Heart right ventricle (tissue), 16 donors: Measurements from ENCODE around the gene DNPH1. TPM values are rescaled to one million over a fixed set of nuclear protein-coding genes. Genes with fewer than 3 reads are reported as not detected.

Experiments
- ATAC-seq, 8 donors: fragments of 200-7000 bp; cut with Tn5 transposase; one replicate each; pipeline ENCODE4 v1.9.1; 2020; ENCODE audit warnings: mild to moderate bottlenecking in 8 of 8, moderate library complexity in 8 of 8, moderate number of reproducible peaks in 1 of 8
- DNase-seq, 2 donors: peaks; one replicate each; pipeline ENCODE4 v3.0.0-alpha.2; 2020
- H3K27ac ChIP-seq, 10 donors: fragments of 200-600 bp; sonication (generic) in 2 of 10; one replicate each; pipeline versions ENCODE4 v1.5.0 to v1.8.0; 2020 to 2022; ENCODE audit warnings: mild to moderate bottlenecking in 3 of 10
- H3K27me3 ChIP-seq, 7 donors: fragments of 200-600 bp; one replicate each; pipeline ENCODE4 v1.8.0; 2021 to 2022; ENCODE audit warnings: mild to moderate bottlenecking in 2 of 7
- H3K36me3 ChIP-seq, 9 donors: fragments of 200-600 bp; sonication (generic) in 1 of 9; one replicate each; pipeline versions ENCODE4 v1.5.0 to v1.8.0; 2020 to 2022; ENCODE audit warnings: mild to moderate bottlenecking in 2 of 9
- H3K4me1 ChIP-seq, 9 donors: fragments of 200-600 bp; sonication (generic) in 1 of 9; one replicate each; pipeline versions ENCODE4 v1.5.0 to v1.8.0; 2020 to 2022; ENCODE audit warnings: mild to moderate bottlenecking in 4 of 9
- H3K4me3 ChIP-seq, 10 donors: fragments of 200-600 bp; sonication (generic) in 2 of 10; one replicate each; pipeline versions ENCODE4 v1.5.0 to v1.8.0; 2020 to 2022; ENCODE audit warnings: mild to moderate bottlenecking in 7 of 10, moderate library complexity in 2 of 10
- H3K9me3 ChIP-seq, 11 donors: fragments of 200-600 bp in 10 of 11; sonication (generic) in 2 of 11; one replicate each; pipeline versions ENCODE4 v1.5.0 to v1.8.0; 2013 to 2022; ENCODE audit warnings: mild to moderate bottlenecking in 2 of 11, control low read depth in 1 of 11, moderate library complexity in 1 of 11
- WGBS, 2 donors: extraction: QIAGEN DNeasy Blood & Tissue Kit; methylation state at CpG; one replicate each; pipeline ENCODE4 v1.1.7; 2013; ENCODE audit warnings: inconsistent platforms in 1 of 2; 5-methylcytosine and 5-hydroxymethylcytosine counted together
- intact Hi-C, 10 donors: fragments of 100-400 bp; cut with DNase I; formaldehyde crosslinking; loops; one replicate each; pipeline versions ENCODE4 v1.11.1 to v1.14.2; 2022
- polyA plus RNA-seq, 2 donors: library from polyadenylated mRNA; stranded (reverse); fragments of 200-250 nt; gene quantifications; one replicate each; pipeline ENCODE4 v1.2.3, GENCODE V29; 2013
- total RNA-seq, 10 donors: library from RNA; stranded (reverse); fragmentation: NEBNext Ultra II Directional in 3 of 10; extraction: Animal tissue kit (Norgen Biotek cat#: 25700) in 3 of 10; gene quantifications; one replicate each; pipeline versions ENCODE4 v1.2.1 to v1.2.4, GENCODE V29; 2021 to 2023
- TF ChIP-seq, protein P1 (sequence below), 9 donors: fragments of 200-600 bp; sonication (generic) in 2 of 9; IDR thresholded peaks; one replicate each; pipeline versions ENCODE4 v1.5.0 to v1.8.0; 2021 to 2022; ENCODE audit warnings: antibody characterized with exemption in 9 of 9, mild to moderate bottlenecking in 5 of 9, moderate library complexity in 1 of 9
- donor health status: Arrhythmogenic right ventricular cardiomyopathy.
- donor health status: ischemic (EF 13 %, LVEDD 7.1; RV severe dilation, severe dysfunction).
- donor health status: healthy with polysubstance abuse.
- donor health status: DM: no; HTN: yes; CAD: no.
- donor health status: DM: no; HTN: no; CAD: no.
- donor health status: ischemic (EF 25% LVEDD 6.9; RV normal size, moderate dysfunction).
- donor health status: ischemic (EF 25% LVEDD 5.7; RV mildly dilated, moderate dysfunction).
- donor health status: healthy.
- donor health status: DM: yes; HTN: yes; CAD: no.
- donor health status: Ischemic cardiomyopathy.
- donor health status: ischemic (EF 35%, LVEDD 5.7; RV mildly dilated, moderate dysfunction).
- donor health status: nonischemic (EF 11% LVEDD 7.7; RV severe dilation, severe dysfunction).
- donor health status: DM: yes; HTN: yes; CAD: no.
- donor health status: PGD.
- donor health status: ischemic (EF 29% LVEDD 5.4; RV normal size, mild dysfunction).
- donor health status: nonischemic (EF 23%, LVEDD 6.1; RV moderate dilation, normal function).

The DNPH1 gene
- total and polyA plus RNA-seq, 12 donors: 16.0 to 51.3 (median 26.2) TPM

DNA sequence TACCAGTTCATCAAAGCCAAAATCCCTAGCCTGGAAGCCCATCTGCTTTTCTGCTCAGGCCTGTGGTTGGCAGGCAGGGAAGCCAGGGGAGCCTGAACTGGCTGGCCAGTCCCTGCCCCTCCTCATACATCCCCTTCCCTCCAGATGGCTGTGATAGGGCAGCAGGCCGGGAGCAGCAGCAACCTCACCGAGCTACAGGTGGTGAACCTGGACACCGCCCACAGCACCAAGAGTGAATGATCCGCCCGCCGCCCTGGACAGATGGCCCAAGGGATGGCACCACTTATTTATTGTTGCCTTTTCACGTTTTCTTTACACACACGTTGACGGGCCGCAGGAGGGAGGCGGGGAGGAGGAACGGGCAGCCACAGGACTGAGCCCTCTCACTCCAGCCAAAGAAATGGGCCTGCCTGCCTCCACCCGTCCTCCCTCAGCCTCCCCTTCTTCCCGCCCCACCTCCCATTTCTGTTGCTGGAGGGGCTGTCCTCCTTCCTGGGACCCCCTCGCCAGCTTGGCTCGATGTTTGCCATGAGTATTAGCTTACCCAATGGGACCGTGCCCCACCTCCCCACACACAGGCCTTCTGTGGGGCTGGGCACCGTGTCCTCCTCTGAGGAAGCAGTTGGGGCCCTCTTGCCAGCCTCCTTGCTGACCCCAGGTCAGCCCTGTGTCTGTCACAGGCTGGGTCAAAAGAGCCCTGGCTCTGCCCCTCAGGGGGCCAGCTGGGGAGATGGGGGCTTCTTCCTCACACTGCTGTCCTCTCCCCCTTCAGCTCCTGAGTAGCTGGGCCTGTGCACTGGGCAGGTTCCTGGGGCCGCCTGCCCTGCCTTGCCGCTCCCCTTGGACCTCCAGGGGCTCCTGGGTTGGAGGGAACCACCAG lies 50.1 kb downstream of the DNPH1 start:
- no peak for DNase-seq
- peaks cover 4 to 69% (median 35%) of the 10 kb centered on the region in 9 donors for H3K36me3 ChIP-seq
- no peak overlapping the region for H3K27ac ChIP-seq
- no peak overlapping the region for H3K4me3 ChIP-seq
- no peak for ATAC-seq
- no peaks in the 10 kb centered on the region for H3K9me3 ChIP-seq
- intact Hi-C loops: no loop called here
- peaks cover 8 to 53% (median 32%) of the 10 kb centered on the region in 9 donors for H3K4me1 ChIP-seq
- 88 to 90% methylated on average over 20 of the region's 20 CpGs for WGBS, 2 donors
- H3K27me3 ChIP-seq: no peaks in the 10 kb centered on the region
- TF ChIP-seq, protein P1, sequence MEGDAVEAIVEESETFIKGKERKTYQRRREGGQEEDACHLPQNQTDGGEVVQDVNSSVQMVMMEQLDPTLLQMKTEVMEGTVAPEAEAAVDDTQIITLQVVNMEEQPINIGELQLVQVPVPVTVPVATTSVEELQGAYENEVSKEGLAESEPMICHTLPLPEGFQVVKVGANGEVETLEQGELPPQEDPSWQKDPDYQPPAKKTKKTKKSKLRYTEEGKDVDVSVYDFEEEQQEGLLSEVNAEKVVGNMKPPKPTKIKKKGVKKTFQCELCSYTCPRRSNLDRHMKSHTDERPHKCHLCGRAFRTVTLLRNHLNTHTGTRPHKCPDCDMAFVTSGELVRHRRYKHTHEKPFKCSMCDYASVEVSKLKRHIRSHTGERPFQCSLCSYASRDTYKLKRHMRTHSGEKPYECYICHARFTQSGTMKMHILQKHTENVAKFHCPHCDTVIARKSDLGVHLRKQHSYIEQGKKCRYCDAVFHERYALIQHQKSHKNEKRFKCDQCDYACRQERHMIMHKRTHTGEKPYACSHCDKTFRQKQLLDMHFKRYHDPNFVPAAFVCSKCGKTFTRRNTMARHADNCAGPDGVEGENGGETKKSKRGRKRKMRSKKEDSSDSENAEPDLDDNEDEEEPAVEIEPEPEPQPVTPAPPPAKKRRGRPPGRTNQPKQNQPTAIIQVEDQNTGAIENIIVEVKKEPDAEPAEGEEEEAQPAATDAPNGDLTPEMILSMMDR (IDR thresholded peaks at IDR 0.05): no peak

DNA sequence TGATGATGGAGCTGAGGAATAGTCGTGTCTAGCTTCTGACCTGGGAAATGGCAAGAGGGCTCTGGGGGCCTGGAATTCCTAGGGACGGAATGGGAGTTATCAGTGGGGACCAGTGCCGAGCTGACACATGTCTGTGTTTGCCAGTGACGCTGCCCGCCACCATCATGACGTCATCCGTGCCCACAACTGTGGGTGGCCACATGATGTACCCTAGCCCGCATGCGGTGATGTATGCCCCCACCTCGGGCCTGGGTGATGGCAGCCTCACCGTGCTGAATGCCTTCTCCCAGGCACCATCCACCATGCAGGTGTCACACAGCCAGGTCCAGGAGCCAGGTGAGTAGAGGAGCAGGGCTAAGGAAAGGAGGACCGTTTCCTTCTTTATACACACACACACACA lies 51.1 kb downstream of the DNPH1 start:
- 77 to 84% methylated on average over 12 of the region's 12 CpGs for WGBS, 2 donors
- H3K36me3 ChIP-seq: peaks cover 4 to 65% (median 35%) of the 10 kb centered on the region in 9 donors
- ATAC-seq (no peak), DNase-seq (no peak)
- H3K27ac ChIP-seq: no peak overlapping the region
- TF ChIP-seq, protein P1 (IDR thresholded peaks at IDR 0.05): no peak
- intact Hi-C loops: no loop called here
- H3K9me3 ChIP-seq: no peaks in the 10 kb centered on the region
- H3K4me1 ChIP-seq: peaks cover 18 to 53% (median 39%) of the 10 kb centered on the region in 9 donors
- no peak overlapping the region for H3K4me3 ChIP-seq
- H3K27me3 ChIP-seq: no peaks in the 10 kb centered on the region

DNA sequence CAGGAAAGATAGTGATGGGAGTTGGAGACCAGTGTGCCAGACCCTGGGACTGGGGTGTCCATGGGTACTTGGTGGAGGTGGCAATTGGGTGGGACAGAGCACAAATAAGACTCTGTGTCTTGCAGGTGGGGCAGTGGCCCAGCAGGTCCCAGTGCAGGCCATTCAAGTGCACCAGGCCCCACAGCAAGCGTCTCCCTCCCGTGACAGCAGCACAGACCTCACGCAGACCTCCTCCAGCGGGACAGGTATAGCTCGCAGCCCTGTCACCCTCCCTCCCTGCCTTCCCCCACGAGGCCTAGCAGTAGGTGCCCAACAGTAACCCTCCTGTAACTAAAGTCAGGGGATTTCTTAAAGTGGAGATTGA lies 52.9 kb downstream of the DNPH1 start:
- ATAC-seq (no peak), DNase-seq (no peak)
- Histone ChIP-seq H3K4me1 (peaks cover 19 to 49% (median 36%) of the 10 kb centered on the region in 9 donors), H3K36me3 (peaks cover 4 to 65% (median 35%) of the 10 kb centered on the region in 9 donors), H3K4me3 (no peak overlapping the region), H3K27ac (peak overlapping the region in 5 of 10 donors; percentile 13 to 98 (median 51)), H3K9me3 (no peaks in the 10 kb centered on the region), H3K27me3 (no peaks in the 10 kb centered on the region)
- TF ChIP-seq, protein P1 (IDR thresholded peaks at IDR 0.05): no peak
- WGBS, 2 donors: 91 to 92% methylated on average over 6 of the region's 6 CpGs
- intact Hi-C loops: no loop called here

DNA sequence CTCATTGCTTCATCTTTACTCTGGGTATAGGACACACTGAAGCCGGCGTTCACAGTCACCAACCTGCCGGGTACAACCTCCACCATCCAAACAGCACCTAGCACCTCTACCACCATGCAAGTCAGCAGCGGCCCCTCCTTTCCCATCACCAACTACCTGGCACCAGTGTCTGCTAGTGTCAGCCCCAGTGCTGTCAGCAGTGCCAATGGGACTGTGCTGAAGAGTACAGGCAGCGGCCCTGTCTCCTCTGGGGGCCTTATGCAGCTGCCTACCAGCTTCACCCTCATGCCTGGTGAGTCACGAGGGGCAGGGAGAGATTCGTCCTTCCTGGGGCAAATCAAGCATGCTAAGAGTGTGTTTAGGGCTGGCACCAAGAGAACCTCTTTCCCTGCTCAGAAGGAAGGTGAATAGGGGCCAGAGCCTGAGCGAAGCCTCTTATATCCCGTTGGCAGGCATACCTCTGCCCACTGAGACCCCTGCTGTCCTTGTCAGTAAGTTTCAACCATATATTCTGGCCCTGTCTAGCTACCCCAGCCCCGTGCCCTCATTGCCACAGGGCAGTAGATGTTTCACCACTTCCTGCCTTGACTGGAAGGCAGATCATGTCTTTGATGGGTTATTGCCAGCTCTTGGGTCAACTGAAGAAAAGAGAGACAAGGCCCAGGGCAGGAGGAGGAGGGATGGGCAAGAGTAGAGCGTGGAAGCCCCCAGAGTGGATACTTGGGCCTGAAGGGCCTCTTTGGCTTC lies 53.4 kb downstream of the DNPH1 start:
- ATAC-seq: no peak
- WGBS, 2 donors: 84 to 87% methylated on average over 11 of the region's 11 CpGs
- Histone ChIP-seq H3K4me3 (no peak overlapping the region), H3K27ac (peak overlapping the region in 5 of 10 donors; percentile 13 to 98 (median 51)), H3K4me1 (peaks cover 19 to 44% (median 33%) of the 10 kb centered on the region in 9 donors), H3K36me3 (peaks cover 4 to 61% (median 35%) of the 10 kb centered on the region in 9 donors), H3K9me3 (no peaks in the 10 kb centered on the region), H3K27me3 (no peaks in the 10 kb centered on the region)
- intact Hi-C loops: no loop called here
- DNase-seq: no peak
- TF ChIP-seq, protein P1 (IDR thresholded peaks at IDR 0.05): no peak
